Calu3 (cell line): ENCODE data around the gene NIT2. TPM values are rescaled to one million over a fixed set of nuclear protein-coding genes. Genes with fewer than 3 reads are reported as not detected.
"Not testable (repeated sequence)": the region's sequence is repeated elsewhere in the genome, so short reads cannot be mapped to it uniquely, and the experiment has no call there.

Experiments used
- BruUV-seq: library from RNA; stranded (reverse); fragments of 400-500 nt; replicated peaks from 2 replicates; lab custom pipeline; 2021; lab: Mats Ljungman, UMichigan
- CTCF ChIA-PET: fragments of 300-600 bp; sonication (Branson Sonifier 250); formaldehyde crosslinking; loops from one replicate; lab custom pipeline; 2022; ENCODE audit warnings: antibody characterized with exemption; lab: Charles Lee
- DNase-seq: peaks from one replicate; pipeline ENCODE4 v3.0.0; 2022
- H3K27ac Mint-ChIP-seq: one replicate; pipeline ENCODE4 v1.8.0; 2022; ENCODE audit warnings: mixed read lengths; ENCODE audit not compliant: unreplicated experiment
- H3K27me3 Mint-ChIP-seq: one replicate; pipeline ENCODE4 v1.8.0; 2022; ENCODE audit warnings: mixed read lengths; ENCODE audit not compliant: unreplicated experiment
- H3K36me3 Mint-ChIP-seq: one replicate; pipeline ENCODE4 v1.8.0; 2022; ENCODE audit warnings: mild to moderate bottlenecking, moderate library complexity, mixed read lengths; ENCODE audit not compliant: insufficient read depth, unreplicated experiment
- H3K4me1 Mint-ChIP-seq: one replicate; pipeline ENCODE4 v1.8.0; 2022; ENCODE audit warnings: mild to moderate bottlenecking, low read depth, mixed read lengths; ENCODE audit not compliant: unreplicated experiment
- H3K4me3 Mint-ChIP-seq: one replicate; pipeline ENCODE4 v1.8.0; 2022; ENCODE audit warnings: mild to moderate bottlenecking, low read depth, moderate library complexity, mixed read lengths; ENCODE audit not compliant: unreplicated experiment
- H3K9me3 Mint-ChIP-seq: one replicate; pipeline ENCODE4 v1.8.0; 2022; ENCODE audit warnings: low read depth, mixed read lengths; ENCODE audit not compliant: unreplicated experiment
- intact Hi-C: fragments of 100-400 bp; cut with micrococcal nuclease; formaldehyde crosslinking; loops from one replicate; pipeline ENCODE4 v1.10.0; 2022; ENCODE audit not compliant: unreplicated experiment
- total RNA-seq: library from RNA; stranded (reverse); gene quantifications from 2 replicates; pipeline ENCODE4 v1.2.3, GENCODE V29; 2022
- TF ChIP-seq, protein P1 (sequence below): fragments of 200-600 bp; IDR thresholded peaks from one replicate; pipeline ENCODE4 v1.8.0; 2022; ENCODE audit warnings: antibody characterized with exemption; ENCODE audit not compliant: unreplicated experiment

The NIT2 gene
- total RNA-seq, 1 experiment from 2014 or later, result 57.4 TPM

DNA sequence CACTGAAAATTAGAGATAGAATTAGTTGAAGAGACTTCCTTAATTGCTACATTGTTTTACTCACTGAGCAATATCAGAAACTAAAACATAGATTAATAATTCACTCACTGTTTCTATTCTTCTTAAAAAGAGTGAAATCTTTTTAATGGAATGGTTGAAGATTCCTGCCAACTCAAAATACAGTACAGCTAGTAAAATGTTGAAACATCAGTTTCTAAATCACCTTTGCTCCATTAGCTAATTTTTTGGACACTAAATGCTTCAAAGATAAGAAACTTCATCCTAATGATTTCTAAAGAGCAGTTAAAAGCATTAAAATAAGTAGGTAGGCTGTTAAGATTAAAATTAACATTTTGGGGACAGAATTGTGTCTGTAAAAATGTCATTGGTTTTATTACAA, 10.5 kb upstream of the NIT2 start:
- Mint-ChIP-seq H3K4me1 (no peaks in the 10 kb centered on the region), H3K4me3 (no peak overlapping the region), H3K27me3 (no peaks in the 10 kb centered on the region), H3K9me3 (peaks cover 2% of the 10 kb centered on the region), H3K36me3 (no peaks in the 10 kb centered on the region), H3K27ac (no peak overlapping the region)
- CTCF ChIA-PET, result no interaction called here
- no TSS peak for BruUV-seq
- TF ChIP-seq, protein P1, sequence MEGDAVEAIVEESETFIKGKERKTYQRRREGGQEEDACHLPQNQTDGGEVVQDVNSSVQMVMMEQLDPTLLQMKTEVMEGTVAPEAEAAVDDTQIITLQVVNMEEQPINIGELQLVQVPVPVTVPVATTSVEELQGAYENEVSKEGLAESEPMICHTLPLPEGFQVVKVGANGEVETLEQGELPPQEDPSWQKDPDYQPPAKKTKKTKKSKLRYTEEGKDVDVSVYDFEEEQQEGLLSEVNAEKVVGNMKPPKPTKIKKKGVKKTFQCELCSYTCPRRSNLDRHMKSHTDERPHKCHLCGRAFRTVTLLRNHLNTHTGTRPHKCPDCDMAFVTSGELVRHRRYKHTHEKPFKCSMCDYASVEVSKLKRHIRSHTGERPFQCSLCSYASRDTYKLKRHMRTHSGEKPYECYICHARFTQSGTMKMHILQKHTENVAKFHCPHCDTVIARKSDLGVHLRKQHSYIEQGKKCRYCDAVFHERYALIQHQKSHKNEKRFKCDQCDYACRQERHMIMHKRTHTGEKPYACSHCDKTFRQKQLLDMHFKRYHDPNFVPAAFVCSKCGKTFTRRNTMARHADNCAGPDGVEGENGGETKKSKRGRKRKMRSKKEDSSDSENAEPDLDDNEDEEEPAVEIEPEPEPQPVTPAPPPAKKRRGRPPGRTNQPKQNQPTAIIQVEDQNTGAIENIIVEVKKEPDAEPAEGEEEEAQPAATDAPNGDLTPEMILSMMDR, result no peak
- DNase-seq, result no peak
- intact Hi-C loops, result no loop called here

DNA sequence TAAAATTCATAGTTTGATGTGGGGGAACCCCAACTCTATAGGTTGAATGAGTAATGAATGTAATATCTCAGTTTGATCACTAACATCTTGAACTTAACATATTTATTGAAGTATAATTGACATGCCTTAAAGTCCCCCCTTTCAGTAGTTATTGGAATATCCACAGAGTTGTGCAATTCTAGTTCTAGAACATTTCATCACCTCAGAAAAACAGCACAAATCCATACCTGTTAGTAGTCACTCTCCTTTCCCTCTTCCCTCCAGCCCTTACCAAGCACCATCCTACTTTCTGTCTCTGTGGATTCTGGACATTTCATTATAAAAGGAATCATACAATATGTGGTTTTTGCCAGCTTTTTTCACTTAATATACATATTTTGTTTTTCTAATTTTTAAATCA, 8.7 kb upstream of the NIT2 start:
- intact Hi-C loops, result no loop called here
- BruUV-seq, result no TSS peak
- Mint-ChIP-seq H3K27ac (no peak overlapping the region), H3K4me3 (no peak overlapping the region), H3K27me3 (no peaks in the 10 kb centered on the region), H3K9me3 (peaks cover 2% of the 10 kb centered on the region), H3K36me3 (no peaks in the 10 kb centered on the region), H3K4me1 (no peaks in the 10 kb centered on the region)
- TF ChIP-seq, protein P1, result no peak
- no peak for DNase-seq
- CTCF ChIA-PET, result no interaction called here

DNA sequence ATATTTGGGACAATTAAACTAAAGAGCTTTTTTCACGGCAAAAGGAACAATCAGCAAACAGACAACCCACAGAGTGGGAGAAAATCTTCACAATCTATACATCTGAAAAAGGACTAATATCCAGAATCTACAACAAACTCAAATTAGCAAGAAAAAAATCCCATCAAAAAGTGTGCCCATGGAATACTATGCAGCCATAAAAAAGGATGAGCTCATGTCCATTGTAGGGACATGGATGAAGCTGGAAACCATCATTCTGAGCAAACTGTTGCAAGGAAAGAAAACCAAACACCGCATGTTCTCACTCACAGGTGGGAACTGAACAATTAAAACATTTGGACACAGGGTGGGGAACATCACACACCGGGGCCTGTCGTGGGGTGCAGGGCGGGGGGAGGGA, 7.2 kb upstream of the NIT2 start:
- DNase-seq, BruUV-seq, intact Hi-C loops, H3K36me3 Mint-ChIP-seq, H3K27ac Mint-ChIP-seq, H3K4me1 Mint-ChIP-seq, H3K27me3 Mint-ChIP-seq, H3K4me3 Mint-ChIP-seq, H3K9me3 Mint-ChIP-seq: not testable (repeated sequence)
- CTCF ChIA-PET, result interaction anchor here (0.7 kb wide), 1 partner anchor 1636 kb away, joined by 3 read pairs; no protein-coding TSS in a partner anchor

DNA sequence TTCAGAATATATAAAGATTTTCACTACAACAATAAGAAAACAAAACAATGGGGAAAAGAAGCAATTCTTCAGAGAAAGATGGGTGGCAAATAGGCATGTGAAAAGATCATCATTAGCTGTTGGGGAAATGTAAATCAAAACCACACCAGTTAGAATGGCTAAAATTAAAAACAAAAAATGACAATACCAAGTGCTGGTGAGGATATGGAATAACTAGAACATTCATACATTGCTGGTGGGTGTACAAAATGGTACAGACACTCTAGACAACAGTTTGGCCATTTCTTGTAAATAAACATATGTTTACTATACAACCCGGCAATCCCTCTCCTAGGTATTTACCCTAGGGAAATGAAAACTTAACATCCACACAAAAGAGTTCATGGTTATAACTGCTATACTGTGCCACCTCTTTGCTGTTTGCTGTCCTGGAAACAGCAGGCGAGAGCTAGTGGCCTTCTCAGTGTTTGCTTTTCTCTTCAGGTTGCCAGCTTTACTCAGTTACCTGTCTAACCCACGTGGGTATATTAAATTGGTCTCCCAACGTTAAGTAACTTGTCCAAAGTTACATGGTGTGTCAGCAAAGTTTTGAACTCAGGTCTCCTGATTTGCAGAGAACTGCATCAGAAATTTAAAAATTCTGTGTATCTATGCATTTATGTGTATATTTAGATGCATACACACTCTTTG, 4.6 kb upstream of the NIT2 start:
- Mint-ChIP-seq H3K27me3 (no peaks in the 10 kb centered on the region), H3K4me3 (no peak overlapping the region), H3K27ac (no peak overlapping the region), H3K4me1 (peaks cover 11% of the 10 kb centered on the region), H3K9me3 (peaks cover 2% of the 10 kb centered on the region), H3K36me3 (peaks cover 2% of the 10 kb centered on the region)
- CTCF ChIA-PET, result no interaction called here
- TF ChIP-seq, protein P1, result no peak
- no peak for DNase-seq
- intact Hi-C loops, result no loop called here
- BruUV-seq, result no TSS peak

DNA sequence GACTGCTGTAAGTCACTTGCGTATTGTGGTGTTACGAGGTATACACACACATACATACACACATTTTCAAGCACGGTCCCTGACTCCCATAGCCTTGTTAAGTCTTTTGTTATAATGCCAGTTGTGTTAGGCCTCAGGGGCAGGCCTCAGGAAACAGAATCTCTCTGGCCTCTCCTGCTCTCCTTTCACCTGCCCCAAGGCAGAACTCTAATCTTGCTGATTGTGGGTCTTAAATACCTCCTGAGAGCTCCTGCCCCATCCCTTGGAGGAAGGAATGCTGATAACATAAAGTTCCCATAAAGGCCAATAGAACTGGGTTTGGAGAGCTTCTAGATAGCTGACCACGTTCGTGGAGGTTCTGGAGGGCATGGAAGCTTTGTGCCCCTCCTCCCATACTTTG, 3.9 kb upstream of the NIT2 start:
- Mint-ChIP-seq H3K27ac (no peak overlapping the region), H3K36me3 (peaks cover 8% of the 10 kb centered on the region), H3K9me3 (peaks cover 2% of the 10 kb centered on the region), H3K4me3 (no peak overlapping the region), H3K27me3 (no peaks in the 10 kb centered on the region), H3K4me1 (peaks cover 17% of the 10 kb centered on the region)
- no peak for DNase-seq
- TF ChIP-seq, protein P1, result no peak
- CTCF ChIA-PET, result no interaction called here
- intact Hi-C loops, result no loop called here
- no TSS peak for BruUV-seq
